SK-N-SH treated with all-trans-retinoic acid at 6 μM for 48 hours (cell line): ENCODE results near the gene ABCC2.
"Not testable (repeated sequence)": the region's sequence is repeated elsewhere in the genome, so short reads cannot be mapped to it uniquely, and the experiment has no call there.

Source experiments
- ATAC-seq: fragments of 200-7000 bp; cut with Tn5 transposase; 3 replicates; pipeline ENCODE4 v1.9.1; 2020; ENCODE audit warnings: mild to moderate bottlenecking, moderate library complexity
- BACH2 ChIP-seq: fragments of 250-450 bp; sonication (Bioruptor Pico); IDR thresholded peaks from 2 replicates; pipeline ENCODE4 v1.9.0; 2021; ENCODE audit warnings: mild to moderate bottlenecking, borderline replicate concordance
- CSDC2 ChIP-seq: fragments of 250-450 bp; sonication (Bioruptor Pico); IDR thresholded peaks from 2 replicates; pipeline ENCODE4 v1.5.0; 2020; ENCODE audit warnings: mild to moderate bottlenecking, moderate library complexity
- ESRRG ChIP-seq: fragments of 250-450 bp; sonication (Bioruptor Pico); IDR thresholded peaks from 2 replicates; pipeline ENCODE4 v1.6.1; 2021; ENCODE audit warnings: mild to moderate bottlenecking
- ISL1 ChIP-seq: fragments of 250-450 bp; sonication (Bioruptor Pico); IDR thresholded peaks from 2 replicates; pipeline ENCODE4 v2.1.2; 2022; ENCODE audit warnings: mild to moderate bottlenecking, moderate library complexity
- OSR1 ChIP-seq: fragments of 250-450 bp; sonication (Bioruptor Pico); IDR thresholded peaks from 2 replicates; pipeline ENCODE4 v1.8.0; 2022; ENCODE audit warnings: moderate library complexity, mild to moderate bottlenecking, inconsistent platforms
- POU6F1 ChIP-seq: fragments of 250-450 bp; sonication (Bioruptor Pico); IDR thresholded peaks from 2 replicates; pipeline ENCODE4 v1.8.0; 2021; ENCODE audit warnings: low read depth, mild to moderate bottlenecking, moderate library complexity, borderline replicate concordance
- PPARA ChIP-seq: fragments of 250-450 bp; sonication (Bioruptor Pico); IDR thresholded peaks from 2 replicates; pipeline ENCODE4 v1.5.0; 2020; ENCODE audit warnings: mild to moderate bottlenecking, borderline replicate concordance
- RARB ChIP-seq: fragments of 250-450 bp; sonication (Bioruptor Pico); IDR thresholded peaks from 2 replicates; pipeline ENCODE4 v1.8.0; 2021; ENCODE audit warnings: mild to moderate bottlenecking, moderate library complexity
- SNAI2 ChIP-seq: fragments of 250-450 bp; sonication (Bioruptor Pico); IDR thresholded peaks from 2 replicates; pipeline ENCODE4 v1.5.0; 2020; ENCODE audit warnings: mild to moderate bottlenecking, moderate library complexity
- TCF4 ChIP-seq: fragments of 250-450 bp; sonication (Bioruptor Pico); IDR thresholded peaks from 2 replicates; pipeline ENCODE4 v1.8.0; 2021; ENCODE audit warnings: mild to moderate bottlenecking, moderate library complexity, borderline replicate concordance
- ZC3H10 ChIP-seq: fragments of 250-450 bp; sonication (Bioruptor Pico); IDR thresholded peaks from 2 replicates; pipeline ENCODE4 v1.5.1; 2021; ENCODE audit warnings: mild to moderate bottlenecking, moderate library complexity
- ZFP3 ChIP-seq: fragments of 250-450 bp; sonication (Bioruptor Pico); IDR thresholded peaks from 2 replicates; pipeline ENCODE4 v1.5.0; 2020; ENCODE audit warnings: mild to moderate bottlenecking, moderate library complexity
- ZFP30 ChIP-seq: fragments of 450-650 bp; formaldehyde crosslinking; IDR thresholded peaks from 2 replicates; pipeline ENCODE4 v1.5.0; 2022; ENCODE audit warnings: mild to moderate bottlenecking, moderate library complexity
- ZNF565 ChIP-seq: fragments of 450-650 bp; formaldehyde crosslinking; conservative IDR thresholded peaks from 2 replicates; pipeline ENCODE4 v1.5.0; 2020; ENCODE audit warnings: low read depth, mild to moderate bottlenecking, moderate library complexity
- ZNF8 ChIP-seq: fragments of 450-650 bp; formaldehyde crosslinking; IDR thresholded peaks from 2 replicates; pipeline ENCODE4 v1.5.0; 2020; ENCODE audit warnings: mild to moderate bottlenecking, moderate library complexity
- TF ChIP-seq, protein P1 (sequence below): fragments of 250-450 bp; sonication (Bioruptor Pico); IDR thresholded peaks from 2 replicates; pipeline ENCODE4 v1.5.1; 2020; ENCODE audit warnings: low read depth, mild to moderate bottlenecking, moderate library complexity
- TF ChIP-seq, protein P2 (sequence below): fragments of 250-450 bp; sonication (Bioruptor Pico); IDR thresholded peaks from 2 replicates; pipeline ENCODE4 v1.5.1; 2021; ENCODE audit warnings: mild to moderate bottlenecking, moderate library complexity
- TF ChIP-seq, protein P3 (sequence below): fragments of 250-450 bp; sonication (Bioruptor Pico); IDR thresholded peaks from 2 replicates; pipeline ENCODE4 v1.5.0; 2020; ENCODE audit warnings: mild to moderate bottlenecking, moderate library complexity

ABCC2 gene

GRCh38 chr10:99832439-99832838 lies 50.0 kb downstream of the ABCC2 start:
- TF ChIP-seq BACH2 (CRISPR knock-in tag): no peak
- no peak for TF ChIP-seq SNAI2 (CRISPR knock-in tag)
- TF ChIP-seq, protein P1, sequence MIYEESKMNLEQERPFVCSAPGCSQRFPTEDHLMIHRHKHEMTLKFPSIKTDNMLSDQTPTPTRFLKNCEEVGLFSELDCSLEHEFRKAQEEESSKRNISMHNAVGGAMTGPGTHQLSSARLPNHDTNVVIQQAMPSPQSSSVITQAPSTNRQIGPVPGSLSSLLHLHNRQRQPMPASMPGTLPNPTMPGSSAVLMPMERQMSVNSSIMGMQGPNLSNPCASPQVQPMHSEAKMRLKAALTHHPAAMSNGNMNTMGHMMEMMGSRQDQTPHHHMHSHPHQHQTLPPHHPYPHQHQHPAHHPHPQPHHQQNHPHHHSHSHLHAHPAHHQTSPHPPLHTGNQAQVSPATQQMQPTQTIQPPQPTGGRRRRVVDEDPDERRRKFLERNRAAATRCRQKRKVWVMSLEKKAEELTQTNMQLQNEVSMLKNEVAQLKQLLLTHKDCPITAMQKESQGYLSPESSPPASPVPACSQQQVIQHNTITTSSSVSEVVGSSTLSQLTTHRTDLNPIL (CRISPR knock-in tag): no peak
- TF ChIP-seq, protein P2, sequence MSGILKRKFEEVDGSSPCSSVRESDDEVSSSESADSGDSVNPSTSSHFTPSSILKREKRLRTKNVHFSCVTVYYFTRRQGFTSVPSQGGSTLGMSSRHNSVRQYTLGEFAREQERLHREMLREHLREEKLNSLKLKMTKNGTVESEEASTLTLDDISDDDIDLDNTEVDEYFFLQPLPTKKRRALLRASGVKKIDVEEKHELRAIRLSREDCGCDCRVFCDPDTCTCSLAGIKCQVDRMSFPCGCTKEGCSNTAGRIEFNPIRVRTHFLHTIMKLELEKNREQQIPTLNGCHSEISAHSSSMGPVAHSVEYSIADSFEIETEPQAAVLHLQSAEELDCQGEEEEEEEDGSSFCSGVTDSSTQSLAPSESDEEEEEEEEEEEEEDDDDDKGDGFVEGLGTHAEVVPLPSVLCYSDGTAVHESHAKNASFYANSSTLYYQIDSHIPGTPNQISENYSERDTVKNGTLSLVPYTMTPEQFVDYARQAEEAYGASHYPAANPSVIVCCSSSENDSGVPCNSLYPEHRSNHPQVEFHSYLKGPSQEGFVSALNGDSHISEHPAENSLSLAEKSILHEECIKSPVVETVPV: no peak
- TF ChIP-seq ZFP3: no peak
- TF ChIP-seq ZNF565: no peak
- TF ChIP-seq ISL1 (CRISPR knock-in tag): no peak
- TF ChIP-seq, all 23 proteins: peak for 0
- no peak for ATAC-seq

GRCh38 chr10:99834410-99834809 lies 52.0 kb downstream of the ABCC2 start:
- ATAC-seq: peak; percentile 73; the same call in 2 of the 3 replicates

GRCh38 chr10:99835947-99836346 lies 53.5 kb downstream of the ABCC2 start:
- TF ChIP-seq, protein P3, sequence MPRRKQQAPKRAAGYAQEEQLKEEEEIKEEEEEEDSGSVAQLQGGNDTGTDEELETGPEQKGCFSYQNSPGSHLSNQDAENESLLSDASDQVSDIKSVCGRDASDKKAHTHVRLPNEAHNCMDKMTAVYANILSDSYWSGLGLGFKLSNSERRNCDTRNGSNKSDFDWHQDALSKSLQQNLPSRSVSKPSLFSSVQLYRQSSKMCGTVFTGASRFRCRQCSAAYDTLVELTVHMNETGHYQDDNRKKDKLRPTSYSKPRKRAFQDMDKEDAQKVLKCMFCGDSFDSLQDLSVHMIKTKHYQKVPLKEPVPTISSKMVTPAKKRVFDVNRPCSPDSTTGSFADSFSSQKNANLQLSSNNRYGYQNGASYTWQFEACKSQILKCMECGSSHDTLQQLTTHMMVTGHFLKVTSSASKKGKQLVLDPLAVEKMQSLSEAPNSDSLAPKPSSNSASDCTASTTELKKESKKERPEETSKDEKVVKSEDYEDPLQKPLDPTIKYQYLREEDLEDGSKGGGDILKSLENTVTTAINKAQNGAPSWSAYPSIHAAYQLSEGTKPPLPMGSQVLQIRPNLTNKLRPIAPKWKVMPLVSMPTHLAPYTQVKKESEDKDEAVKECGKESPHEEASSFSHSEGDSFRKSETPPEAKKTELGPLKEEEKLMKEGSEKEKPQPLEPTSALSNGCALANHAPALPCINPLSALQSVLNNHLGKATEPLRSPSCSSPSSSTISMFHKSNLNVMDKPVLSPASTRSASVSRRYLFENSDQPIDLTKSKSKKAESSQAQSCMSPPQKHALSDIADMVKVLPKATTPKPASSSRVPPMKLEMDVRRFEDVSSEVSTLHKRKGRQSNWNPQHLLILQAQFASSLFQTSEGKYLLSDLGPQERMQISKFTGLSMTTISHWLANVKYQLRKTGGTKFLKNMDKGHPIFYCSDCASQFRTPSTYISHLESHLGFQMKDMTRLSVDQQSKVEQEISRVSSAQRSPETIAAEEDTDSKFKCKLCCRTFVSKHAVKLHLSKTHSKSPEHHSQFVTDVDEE (CRISPR knock-in tag): no peak
- TF ChIP-seq ZNF8 (CRISPR knock-in tag): no peak
- TF ChIP-seq SNAI2 (CRISPR knock-in tag): no peak
- TF ChIP-seq OSR1: no peak
- no peak for TF ChIP-seq TCF4
- no peak for TF ChIP-seq RARB
- TF ChIP-seq, protein P1 (CRISPR knock-in tag): no peak
- no peak for ATAC-seq

More at GRCh38 chr10:99834410-99834809, 52.0 kb downstream of the ABCC2 start:
- TF ChIP-seq ZNF8 (CRISPR knock-in tag) (no peak), ZC3H10 (no peak), POU6F1 (CRISPR knock-in tag) (no peak)

- ATAC-seq: no peak; the same call in 2 of the 3 replicates
- no peak for TF ChIP-seq ZC3H10
- TF ChIP-seq RARB: no peak
- TF ChIP-seq ZFP30 (CRISPR knock-in tag): no peak
- no peak for TF ChIP-seq BACH2 (CRISPR knock-in tag)
- TF ChIP-seq PPARA (CRISPR knock-in tag): no peak
- TF ChIP-seq CSDC2 (CRISPR knock-in tag): no peak
These were observed 54.3 kb downstream of the ABCC2 start for GRCh38 chr10:99836711-99837110.

GRCh38 chr10:99840859-99841258 lies 58.4 kb downstream of the ABCC2 start:
- not testable (repeated sequence) for ATAC-seq

GRCh38 chr10:99841746-99842145 lies 59.3 kb downstream of the ABCC2 start:
- TF ChIP-seq PPARA (CRISPR knock-in tag) (no peak), SNAI2 (CRISPR knock-in tag) (no peak), ESRRG (no peak), ZFP3 (no peak), POU6F1 (CRISPR knock-in tag) (no peak), BACH2 (CRISPR knock-in tag) (no peak)
- TF ChIP-seq, protein P2: no peak

More at GRCh38 chr10:99841746-99842145, 59.3 kb downstream of the ABCC2 start:
- no peak for ATAC-seq
